ENCODE measurements around the gene PANX1. TPM values are rescaled to one million over a fixed set of nuclear protein-coding genes. Genes with fewer than 3 reads are reported as not detected.
A peak's percentile ranks its signal among the peaks of the same experiment; 100 is the strongest.
"Not testable (repeated sequence)": the region's sequence is repeated elsewhere in the genome, so short reads cannot be mapped to it uniquely, and the experiment has no call there.

The PANX1 gene, protein sequence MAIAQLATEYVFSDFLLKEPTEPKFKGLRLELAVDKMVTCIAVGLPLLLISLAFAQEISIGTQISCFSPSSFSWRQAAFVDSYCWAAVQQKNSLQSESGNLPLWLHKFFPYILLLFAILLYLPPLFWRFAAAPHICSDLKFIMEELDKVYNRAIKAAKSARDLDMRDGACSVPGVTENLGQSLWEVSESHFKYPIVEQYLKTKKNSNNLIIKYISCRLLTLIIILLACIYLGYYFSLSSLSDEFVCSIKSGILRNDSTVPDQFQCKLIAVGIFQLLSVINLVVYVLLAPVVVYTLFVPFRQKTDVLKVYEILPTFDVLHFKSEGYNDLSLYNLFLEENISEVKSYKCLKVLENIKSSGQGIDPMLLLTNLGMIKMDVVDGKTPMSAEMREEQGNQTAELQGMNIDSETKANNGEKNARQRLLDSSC
- total RNA-seq (2014; rRNA removed; shearing (Covaris generic)), result 47.4 and 50.3 TPM in 2 replicates

DNA sequence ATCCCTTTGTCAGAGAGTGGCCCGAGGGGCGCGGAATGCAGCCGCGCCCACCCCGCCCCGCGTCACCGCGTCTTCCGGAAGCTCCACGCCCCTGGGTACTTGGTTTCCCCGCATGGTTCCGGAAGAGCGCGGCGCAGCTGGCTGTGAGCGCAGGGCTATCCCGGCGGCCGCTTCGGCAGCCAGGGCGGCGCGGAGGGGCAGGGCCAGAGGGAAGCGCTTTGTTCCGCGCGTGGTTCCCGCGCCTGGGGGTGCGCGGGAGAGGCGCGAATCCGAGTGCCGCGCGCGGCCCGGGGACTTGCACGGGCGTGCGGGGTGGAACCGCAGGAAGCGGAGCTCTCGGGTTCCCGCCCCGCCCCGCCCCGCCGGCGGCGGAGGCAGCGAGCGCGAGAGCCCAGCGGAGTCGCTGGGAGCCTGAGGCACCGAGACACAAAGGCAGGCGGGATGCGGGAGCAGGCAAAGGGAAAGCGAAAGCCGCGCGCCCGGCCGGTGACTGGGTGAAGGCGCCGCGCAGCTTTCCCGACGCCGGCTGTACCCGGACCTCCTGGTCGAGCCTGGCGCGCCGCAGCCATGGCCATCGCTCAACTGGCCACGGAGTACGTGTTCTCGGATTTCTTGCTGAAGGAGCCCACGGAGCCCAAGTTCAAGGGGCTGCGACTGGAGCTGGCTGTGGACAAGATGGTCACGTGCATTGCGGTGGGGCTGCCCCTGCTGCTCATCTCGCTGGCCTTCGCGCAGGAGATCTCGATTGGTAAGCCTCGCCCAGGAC is at the start of gene PANX1:
PANX1 (plus strand) TSS at position 96 of the 766 bp plus-strand sequence; CDS start at position 568, 472 bp downstream.
- peak; percentile 92 for DNase-seq (ENCODE audit: low read depth)

DNA sequence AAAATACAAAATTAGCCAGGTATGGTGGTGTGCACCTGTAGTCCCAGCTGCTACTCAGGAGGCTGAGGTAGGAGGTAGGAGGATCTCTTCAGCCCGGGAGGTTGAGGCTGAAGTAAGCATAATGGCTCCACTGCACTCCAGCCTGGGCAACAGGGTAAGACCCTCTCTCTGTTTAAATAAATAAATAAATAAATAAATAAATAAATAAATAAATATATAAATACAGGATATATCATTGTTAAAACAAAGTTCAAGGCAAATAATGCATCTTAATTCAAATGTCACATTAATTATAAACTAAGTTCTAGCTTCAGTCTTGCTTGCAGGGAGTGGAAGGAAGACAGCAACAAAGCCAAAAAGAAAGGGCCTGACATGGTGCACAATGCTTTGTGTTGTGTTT is 44.5 kb upstream of the PANX1 start:
- DNase-seq (ENCODE audit: low read depth), result no peak

DNA sequence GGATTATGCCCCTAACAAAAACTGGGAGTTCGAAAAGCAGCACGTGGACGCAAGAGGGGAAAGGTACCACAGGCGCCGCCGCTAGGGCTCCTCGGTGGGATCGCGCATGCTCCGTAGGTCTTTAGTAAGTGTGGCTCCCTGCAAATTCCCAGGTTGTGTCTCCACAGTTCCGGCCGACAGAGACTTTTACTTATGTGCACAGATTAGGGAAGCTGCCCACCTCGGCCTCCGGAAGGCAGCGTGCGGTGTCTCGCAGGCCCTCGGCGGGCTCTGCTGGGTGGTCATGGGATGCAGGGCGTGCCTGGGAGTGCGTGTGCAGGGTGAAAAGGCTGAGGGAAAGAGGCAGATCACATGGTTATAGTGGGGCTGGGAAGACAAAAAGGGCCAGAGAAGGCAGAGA is 39.7 kb upstream of the PANX1 start:
- DNase-seq (ENCODE audit: low read depth), result no peak

DNA sequence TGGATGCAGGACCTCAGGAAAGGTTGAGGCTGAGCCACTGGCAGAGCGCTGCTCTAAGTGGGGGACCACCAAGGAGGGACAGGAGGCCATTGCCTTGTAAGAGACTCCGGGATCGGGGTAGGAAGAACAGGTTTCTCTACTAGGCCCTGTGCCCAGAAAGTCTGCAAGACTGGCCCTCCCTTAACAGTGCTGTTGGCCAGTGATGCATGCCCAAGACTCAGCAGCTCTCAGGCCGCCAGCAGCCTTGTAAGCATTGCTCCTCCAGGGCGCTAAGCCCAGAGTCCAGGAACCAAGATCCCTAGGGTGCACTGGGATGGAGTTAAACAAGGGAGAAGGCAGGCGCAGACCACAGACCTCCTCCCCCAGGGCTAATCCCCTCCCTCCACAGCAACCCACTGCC is 39.3 kb upstream of the PANX1 start:
- DNase-seq (ENCODE audit: low read depth), result no peak

DNA sequence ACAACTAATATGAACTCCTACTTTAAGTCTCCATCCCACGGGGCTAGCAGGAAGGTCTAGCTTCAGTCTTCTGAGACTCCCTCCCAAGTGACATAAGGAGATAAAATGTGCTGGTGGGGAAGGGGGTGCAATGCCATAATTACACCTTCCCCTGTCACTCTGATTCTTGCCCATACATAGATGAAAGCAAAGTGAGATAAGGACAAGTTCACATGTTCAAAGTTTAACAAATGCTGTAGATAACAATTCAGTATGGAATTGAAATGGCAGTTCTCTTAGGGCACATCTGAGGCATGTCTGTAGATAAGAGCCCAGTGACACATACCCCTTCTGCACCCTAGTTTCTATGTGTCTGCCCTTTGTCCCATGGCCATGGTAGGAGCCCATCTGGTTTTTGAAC is 38.2 kb upstream of the PANX1 start:
- DNase-seq (ENCODE audit: low read depth), result no peak

DNA sequence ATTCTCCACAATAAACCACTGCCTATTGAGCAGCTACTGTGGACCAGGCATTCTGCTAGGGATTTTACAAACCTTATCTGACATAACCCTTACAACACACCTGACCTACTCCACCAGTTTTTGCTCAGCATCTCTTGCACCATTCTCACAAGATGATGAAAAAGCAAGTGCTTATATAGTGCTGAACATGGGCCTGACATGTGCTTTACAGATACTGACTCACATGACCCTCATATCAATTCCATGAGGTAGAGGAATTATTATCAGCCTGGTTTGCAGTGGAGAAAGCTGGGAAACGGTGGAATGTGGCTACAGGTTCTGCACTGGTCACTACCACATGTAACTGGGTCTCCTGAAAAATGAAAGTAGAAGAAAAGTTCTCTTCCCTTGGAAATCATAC is 37.5 kb upstream of the PANX1 start:
- no peak for DNase-seq (ENCODE audit: low read depth)

DNA sequence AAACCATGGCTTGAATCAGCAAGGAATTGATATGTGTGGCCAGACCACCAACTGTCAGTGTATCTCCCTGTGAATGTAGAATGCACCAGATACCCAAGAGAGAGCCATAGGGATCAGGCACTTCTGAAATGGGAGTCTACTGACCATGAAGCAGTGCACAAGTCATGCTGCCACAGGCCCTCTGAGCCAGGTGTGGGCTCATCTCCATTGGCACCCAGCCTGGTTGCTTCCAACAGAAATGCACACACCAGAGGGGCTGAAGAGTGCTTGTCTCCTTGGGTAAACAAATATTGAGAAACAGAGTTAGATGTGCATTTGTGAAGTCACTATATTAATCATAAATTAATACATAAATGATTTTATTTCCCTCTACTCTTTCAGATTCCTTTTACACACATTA is 28.4 kb upstream of the PANX1 start:
- no peak for DNase-seq (ENCODE audit: low read depth)

DNA sequence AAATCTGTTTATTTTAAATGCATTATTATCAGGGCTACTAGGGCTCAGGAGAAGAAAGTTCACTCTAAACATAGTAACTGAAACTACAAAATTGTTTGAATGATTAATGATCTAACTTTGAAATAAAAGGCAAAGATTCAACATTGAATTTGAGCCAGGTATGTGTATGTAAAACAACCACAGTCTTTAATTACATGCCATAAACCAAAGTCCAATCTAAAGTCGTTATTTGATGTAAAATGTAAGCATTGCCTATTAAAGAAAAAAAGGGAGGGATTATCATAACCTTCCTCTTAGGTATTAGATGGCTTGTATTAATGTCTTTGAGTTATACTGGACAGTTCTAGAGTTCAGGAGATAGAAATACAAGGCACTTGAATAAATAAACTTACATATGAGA is 25.2 kb upstream of the PANX1 start:
- no peak for DNase-seq (ENCODE audit: low read depth)

DNA sequence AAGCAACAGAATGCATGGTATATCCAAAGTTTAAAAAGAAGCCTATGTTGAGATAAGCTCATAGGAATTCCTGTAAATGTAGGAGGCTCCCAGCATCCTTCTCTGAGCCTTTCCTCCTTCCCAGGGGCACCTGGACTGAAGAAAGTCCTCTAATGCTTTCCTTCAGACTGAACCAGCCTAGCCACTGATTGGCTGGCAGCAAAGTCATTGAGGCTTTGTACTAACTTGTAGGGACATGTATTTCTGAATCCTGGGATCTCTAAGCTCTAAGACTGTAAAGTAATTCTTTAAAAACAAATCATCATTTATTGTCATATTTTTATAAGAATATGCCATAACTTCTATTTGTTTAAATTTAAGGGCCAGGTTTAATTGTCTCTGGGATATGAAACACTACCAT is 23.9 kb upstream of the PANX1 start:
- no peak for DNase-seq (ENCODE audit: low read depth)

DNA sequence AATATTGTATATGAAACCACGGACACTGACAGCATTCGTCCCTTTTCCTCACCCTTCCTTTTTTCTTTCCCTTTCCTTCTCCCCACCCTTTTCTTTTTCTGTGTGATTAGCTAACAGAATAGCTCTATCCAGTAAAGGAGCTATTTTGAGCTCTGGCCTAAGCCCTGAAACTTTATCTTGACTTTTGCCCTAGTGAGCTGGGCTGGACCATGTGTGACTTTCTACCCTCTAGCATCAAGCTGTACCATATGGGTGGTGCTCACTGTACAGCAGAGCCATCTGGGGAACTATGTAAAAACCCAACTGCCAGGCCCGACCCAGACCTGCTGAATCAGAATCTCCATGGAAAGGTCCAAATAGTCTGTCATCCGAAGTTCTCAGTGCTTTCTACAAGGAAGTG is 21.9 kb upstream of the PANX1 start:
- no peak for DNase-seq (ENCODE audit: low read depth)

DNA sequence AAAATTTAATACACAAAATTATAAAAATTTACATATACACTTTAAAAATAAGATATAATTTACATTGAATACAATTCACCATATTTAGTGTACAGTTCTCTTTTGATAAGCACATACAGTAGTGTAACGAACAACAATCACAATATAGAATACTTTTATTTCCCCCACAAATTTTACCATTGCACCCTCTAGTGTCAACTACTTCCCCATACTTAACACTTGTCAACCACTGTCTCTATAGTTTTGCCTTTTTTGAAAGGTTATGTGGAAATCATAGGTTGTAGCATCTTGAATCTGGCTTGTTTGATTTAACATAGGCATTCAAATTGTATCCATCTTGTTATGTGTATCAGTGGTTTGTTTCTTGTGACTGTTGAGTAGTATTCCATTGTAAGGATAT is 21.3 kb upstream of the PANX1 start:
- no peak for DNase-seq (ENCODE audit: low read depth)

DNA sequence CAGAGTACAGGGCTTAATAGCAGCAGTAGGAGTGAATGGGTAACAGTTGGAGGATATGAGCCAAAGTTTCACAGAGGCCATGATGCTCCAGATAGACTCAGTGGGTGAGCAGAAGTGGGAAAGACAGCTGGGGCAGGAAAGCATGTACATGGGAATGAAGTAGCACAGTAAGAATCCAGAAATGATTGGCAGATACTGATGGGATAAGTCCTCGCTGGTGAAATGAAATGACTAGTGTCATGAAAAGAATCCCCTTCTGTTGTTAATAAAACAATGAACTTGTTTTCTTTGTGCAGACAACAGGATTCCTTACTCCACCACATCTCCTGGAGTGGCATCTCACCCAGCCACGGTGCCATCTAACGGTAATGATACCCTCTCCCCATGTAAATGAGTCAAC is 17.4 kb upstream of the PANX1 start:
- no peak for DNase-seq (ENCODE audit: low read depth)

DNA sequence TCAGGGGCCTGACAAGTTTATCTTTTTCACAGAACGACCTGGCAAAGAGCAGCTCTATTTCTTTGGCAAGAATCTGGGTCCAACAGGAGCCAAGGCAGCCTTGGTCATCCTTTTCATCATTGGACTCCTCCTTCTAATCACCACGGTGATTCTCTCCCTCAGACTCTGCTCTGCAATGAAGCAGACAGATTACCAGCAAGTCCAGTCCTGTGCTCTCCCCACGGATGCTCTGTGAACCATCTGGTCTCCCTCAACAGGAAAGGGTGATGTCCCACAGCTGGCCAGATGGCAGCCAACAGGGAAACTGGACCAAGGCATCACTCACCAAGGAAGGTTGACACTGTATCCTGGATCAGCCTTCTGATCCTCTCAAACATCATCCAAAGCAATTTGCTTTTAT is 17.0 kb upstream of the PANX1 start:
- no peak for DNase-seq (ENCODE audit: low read depth)

DNA sequence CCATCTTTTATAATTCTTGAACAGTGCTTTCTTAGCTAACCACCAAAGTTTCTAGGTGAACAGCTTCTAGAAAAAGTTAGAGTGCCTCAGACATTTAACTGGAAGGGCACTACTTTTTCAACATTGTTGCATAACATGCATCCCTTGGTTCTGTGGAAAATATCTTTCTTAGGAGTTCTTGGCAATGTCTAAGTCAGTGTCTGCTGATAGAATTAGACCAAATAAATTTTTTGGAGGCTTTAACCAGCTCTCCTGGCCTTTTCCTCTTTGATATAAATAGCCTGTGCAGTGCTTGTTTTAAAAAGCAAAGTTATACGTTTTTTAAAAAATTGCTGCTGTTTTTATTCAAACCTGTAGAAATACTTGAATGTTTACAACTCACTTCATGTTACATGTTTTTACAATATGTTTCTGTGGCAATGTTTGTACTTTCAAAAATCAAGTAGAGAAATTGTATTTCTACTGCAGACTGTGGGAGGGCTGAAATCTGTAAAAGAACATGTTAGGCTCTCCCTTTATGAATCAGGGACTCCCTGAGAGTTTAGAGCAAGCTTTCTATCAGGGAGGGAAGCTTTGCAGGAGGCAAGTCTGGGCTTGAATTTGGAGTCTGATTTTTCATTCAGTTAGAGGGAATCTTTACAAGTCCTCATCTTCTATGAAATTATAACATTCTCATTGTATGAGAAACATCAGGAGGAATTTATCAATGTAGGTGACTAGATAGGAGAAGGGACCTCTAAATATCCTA is 16.3 kb upstream of the PANX1 start:
- no peak for DNase-seq (ENCODE audit: low read depth)

DNA sequence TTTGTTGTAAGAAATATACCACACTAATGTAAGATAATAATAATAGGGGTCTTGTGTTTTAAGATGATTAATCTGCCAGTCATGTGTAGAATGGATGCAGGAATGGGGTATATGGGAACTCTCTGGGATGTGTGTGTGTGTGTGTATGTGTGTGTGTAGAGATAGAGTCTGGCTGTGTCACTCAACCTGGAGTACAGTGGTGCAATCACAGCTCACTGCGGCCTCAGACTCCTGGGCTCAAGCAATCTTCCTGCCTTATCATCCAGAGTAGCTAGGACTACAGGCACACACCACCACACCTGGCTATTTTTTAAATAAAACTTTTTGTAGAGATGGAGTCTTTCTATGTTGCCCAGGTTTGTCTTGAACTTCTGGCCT is 11.5 kb upstream of the PANX1 start:
- DNase-seq (ENCODE audit: low read depth), result no peak

DNA sequence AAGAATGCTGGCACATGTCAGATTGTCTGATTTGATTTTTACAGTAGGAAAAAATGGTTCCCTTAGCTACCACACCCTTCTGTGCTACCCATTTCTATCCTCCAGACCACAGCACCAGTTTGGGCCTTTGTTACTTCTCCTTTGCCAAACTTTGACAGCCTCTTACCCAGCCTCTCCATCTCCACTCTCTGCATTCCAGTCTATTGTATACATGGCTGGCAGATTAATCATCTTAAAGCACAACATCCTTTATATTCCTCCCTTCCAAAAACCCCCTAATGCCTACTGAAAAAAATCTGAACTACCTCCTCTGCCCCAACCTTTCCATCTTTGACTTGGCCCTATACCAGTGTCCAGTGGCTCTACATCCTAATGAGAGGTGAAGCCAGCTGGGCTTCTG is 10.8 kb upstream of the PANX1 start:
- peak; percentile 21 for DNase-seq (ENCODE audit: low read depth)

DNA sequence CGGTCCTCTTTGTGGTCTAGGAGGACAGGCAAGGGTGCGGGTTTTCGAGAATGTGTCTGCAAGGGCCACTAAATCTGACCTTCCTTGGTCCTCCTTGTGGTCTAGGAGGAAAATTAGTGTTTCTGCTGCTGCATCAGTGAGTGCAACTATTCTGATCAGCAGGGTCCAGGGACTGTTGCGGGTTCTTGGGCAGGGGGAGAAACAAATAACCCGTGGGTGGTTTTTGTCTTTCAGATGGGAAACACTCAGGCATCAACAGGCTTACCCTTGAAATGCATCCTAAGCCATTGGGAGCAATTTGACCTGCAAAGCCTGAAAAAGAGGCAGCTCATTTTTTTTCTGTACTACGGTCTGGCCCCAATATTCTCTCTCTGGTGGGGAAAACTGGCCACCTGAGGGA is 9.0 kb upstream of the PANX1 start:
- not testable (repeated sequence) for DNase-seq (ENCODE audit: low read depth)

DNA sequence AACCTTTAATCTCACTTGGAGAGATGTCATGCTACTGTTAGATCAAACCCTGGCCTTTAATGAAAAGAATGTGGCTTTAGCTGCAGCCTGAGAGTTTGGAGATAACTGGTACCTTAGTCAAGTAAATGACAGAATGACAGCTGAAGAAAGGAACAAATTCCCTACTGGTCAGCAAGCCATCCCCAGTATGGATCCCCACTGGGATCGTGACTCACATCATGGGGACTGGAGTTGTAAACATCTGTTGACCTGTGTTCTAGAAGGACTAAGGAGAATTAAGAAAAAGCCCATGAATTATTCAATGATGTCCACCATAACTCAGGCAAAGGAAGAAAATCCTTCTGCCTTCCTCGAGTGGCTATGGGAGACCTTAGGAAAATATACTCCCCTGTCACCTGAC is 8.1 kb upstream of the PANX1 start:
- DNase-seq (ENCODE audit: low read depth), result not testable (repeated sequence)

DNA sequence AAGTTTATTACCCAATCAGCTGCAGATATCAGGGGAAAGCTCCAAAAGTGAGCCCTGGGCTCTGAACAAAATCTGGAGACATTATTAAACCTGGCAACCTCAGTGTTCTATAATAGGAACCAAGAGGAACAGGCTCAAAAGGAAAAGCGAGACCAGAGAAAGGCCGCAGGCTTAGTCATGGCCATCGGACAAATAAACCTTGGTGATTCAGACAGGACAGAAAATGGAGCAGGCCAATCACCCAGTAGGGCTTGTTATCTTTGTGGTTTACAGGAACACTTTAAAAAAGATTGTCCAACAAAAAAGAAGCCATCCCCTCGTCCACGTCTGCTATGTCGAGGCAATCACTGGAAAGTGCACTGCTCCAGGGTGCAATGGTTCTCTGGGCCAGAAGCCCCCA is 7.7 kb upstream of the PANX1 start:
- DNase-seq (ENCODE audit: low read depth), result peak; percentile 73

DNA sequence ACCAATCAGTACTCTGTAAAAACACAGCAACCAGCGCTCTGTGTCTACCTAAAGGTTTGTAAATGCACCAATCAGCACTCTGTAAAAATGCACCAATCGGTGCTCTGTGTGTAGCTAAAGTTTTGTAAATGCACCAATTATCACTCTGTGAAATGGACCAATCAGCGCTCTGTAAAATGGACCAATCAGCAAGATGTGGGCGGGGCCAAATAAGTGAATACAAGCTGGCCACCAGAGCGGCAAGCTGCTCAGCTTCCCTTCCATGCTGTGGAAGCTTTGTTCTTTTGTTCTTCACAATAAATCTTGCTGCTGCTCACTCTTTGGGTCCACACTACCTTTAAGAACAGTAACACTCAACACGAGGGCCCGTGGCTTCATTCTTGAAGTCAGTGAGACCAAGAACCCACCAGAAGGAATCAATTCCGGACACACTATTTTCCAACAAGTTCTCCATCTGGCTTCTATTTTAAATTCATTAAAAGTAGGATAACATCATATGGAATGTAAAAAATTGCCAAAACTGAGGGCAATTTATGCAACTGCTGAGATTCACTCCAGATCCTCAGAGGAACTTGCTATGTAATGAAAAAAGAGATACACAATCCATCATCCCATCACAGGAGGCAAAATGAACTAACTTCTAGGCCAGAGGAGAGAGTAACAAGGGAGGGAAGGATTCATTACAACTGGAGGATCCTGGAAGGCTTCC is 3.1 kb upstream of the PANX1 start:
- no peak for DNase-seq (ENCODE audit: low read depth)

DNA sequence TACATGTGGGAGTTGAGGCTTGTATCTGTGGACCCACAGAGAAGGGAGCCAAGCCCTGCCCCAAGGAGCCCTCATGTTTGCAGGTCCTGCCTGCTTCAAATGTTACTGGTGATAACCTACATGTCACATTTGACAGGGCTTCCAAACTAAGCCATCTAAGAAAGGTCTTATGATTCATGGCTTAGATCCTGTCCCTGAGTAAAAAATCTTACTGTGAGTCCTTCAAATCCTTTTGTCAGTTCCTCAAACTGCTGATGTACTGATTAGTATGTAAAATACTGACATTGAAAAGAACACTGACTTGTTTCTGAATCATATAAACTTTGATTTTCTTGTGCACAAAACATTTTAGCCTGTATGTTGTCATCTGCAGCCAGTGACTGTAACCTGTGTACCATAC is 1.0 kb upstream of the PANX1 start:
- DNase-seq (ENCODE audit: low read depth), result no peak

DNA sequence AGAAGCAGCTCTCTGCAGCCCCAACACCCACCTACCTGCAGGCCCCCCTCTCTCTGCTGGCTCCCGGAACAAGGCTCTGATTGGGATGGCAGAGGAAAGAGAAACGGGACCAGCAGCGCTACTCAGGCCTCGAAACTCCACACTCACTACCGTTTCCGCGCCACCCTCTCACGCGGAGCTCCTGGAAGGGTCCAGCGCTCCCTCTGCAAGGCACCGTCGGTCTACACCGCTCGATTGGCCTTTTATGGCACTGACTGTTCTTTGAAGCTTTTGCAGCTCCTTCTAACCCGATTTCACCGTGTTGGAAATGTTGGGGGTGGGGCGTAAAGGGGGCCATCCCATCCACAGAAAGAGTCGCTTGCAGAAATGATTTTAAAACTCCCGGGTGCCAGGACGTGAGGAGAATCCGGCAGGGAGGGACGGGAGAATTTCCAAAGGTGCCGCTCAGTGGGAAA is 323 bp upstream of the PANX1 start:
- DNase-seq (ENCODE audit: low read depth), result no peak
